ENCODE measurements around the gene GON4L.
"Not testable (repeated sequence)": the region's sequence is repeated elsewhere in the genome, so short reads cannot be mapped to it uniquely, and the experiment has no call there.

GON4L gene

GRCh38 chr1:155759966-155760630, 96.9 kb downstream of the GON4L start:
- no peak overlapping the region for H3K4me3 ChIP-seq (ENCODE audit: low read depth, low read length)
- in situ Hi-C loops (cut with HindIII; ENCODE audit: low sequenced_read_pairs), result no loop called here
- no peak for TF ChIP-seq CTCF (IDR thresholded peaks at IDR 0.05; ENCODE audit: low read depth, low read length)
- DNase-seq (ENCODE audit: low read depth, low spot score), result no peak

GRCh38 chr1:155759017-155759416, 98.0 kb downstream of the GON4L start:
- DNase-seq (ENCODE audit: low read depth, low spot score); in situ Hi-C loops (cut with HindIII; ENCODE audit: low sequenced_read_pairs); H3K4me3 ChIP-seq (ENCODE audit: low read depth, low read length): not testable (repeated sequence)

GRCh38 chr1:155748141-155748540, 108.9 kb downstream of the GON4L start:
- in situ Hi-C loops (cut with HindIII; ENCODE audit: low sequenced_read_pairs); DNase-seq (ENCODE audit: low read depth, low spot score); H3K4me3 ChIP-seq (ENCODE audit: low read depth, low read length): not testable (repeated sequence)

- in situ Hi-C loops (cut with HindIII; ENCODE audit: low sequenced_read_pairs); DNase-seq (ENCODE audit: low read depth, low spot score); H3K4me3 ChIP-seq (ENCODE audit: low read depth, low read length): not testable (repeated sequence)
These were observed 109.4 kb downstream of the GON4L start for GRCh38 chr1:155747586-155747985.

- in situ Hi-C loops (cut with HindIII; ENCODE audit: low sequenced_read_pairs), result not testable (repeated sequence)
- peak; percentile 97 for DNase-seq (ENCODE audit: low read depth, low spot score)
- H3K4me3 ChIP-seq (ENCODE audit: low read depth, low read length), result peak overlapping the region; percentile 66
These were observed 111.5 kb downstream of the GON4L start for GRCh38 chr1:155745284-155746228.

GRCh38 chr1:155744711-155745283, 112.2 kb downstream of the GON4L start:
- no peak for TF ChIP-seq CTCF (IDR thresholded peaks at IDR 0.05; ENCODE audit: low read depth, low read length)
- in situ Hi-C loops (cut with HindIII; ENCODE audit: low sequenced_read_pairs), result no loop called here
- no peak for DNase-seq (ENCODE audit: low read depth, low spot score)
- peak overlapping the region; percentile 66 for H3K4me3 ChIP-seq (ENCODE audit: low read depth, low read length)

GRCh38 chr1:155741908-155742307, 115.1 kb downstream of the GON4L start:
- in situ Hi-C loops (cut with HindIII; ENCODE audit: low sequenced_read_pairs), result no loop called here
- TF ChIP-seq CTCF (IDR thresholded peaks at IDR 0.05; ENCODE audit: low read depth, low read length), result no peak
- no peak for DNase-seq (ENCODE audit: low read depth, low spot score)
- no peak overlapping the region for H3K4me3 ChIP-seq (ENCODE audit: low read depth, low read length)

- in situ Hi-C loops (cut with HindIII; ENCODE audit: low sequenced_read_pairs), result no loop called here
- H3K4me3 ChIP-seq (ENCODE audit: low read depth, low read length), result no peak overlapping the region
- no peak for DNase-seq (ENCODE audit: low read depth, low spot score)
- no peak for TF ChIP-seq CTCF (IDR thresholded peaks at IDR 0.05; ENCODE audit: low read depth, low read length)
These were observed 116.0 kb downstream of the GON4L start for GRCh38 chr1:155740995-155741394.
